Left lung (tissue), 10 donors: Measurements from ENCODE around the gene R3HDM2. TPM values are rescaled to one million over a fixed set of nuclear protein-coding genes. Genes with fewer than 3 reads are reported as not detected.
"Not testable (repeated sequence)": the region's sequence is repeated elsewhere in the genome, so short reads cannot be mapped to it uniquely, and the experiment has no call there.

ENCODE experiments used
- ATAC-seq: fragments of 200-7000 bp; cut with Tn5 transposase; one replicate; pipeline ENCODE4 v1.9.1; 2020; ENCODE audit warnings: moderate library complexity
- DNase-seq, 4 donors: peaks; one replicate each; pipeline ENCODE4 v3.0.0-alpha.2; 2013 to 2020
- H3K27ac ChIP-seq, 2 donors: fragments of 200-600 bp; sonication (generic) in 1 of 2; one replicate each; pipeline versions ENCODE4 v1.5.0 to v1.8.0; 2020 to 2021
- H3K27me3 ChIP-seq, 2 donors: fragments of 200-600 bp; sonication (generic) in 1 of 2; one replicate each; pipeline versions ENCODE4 v1.5.0 to v1.8.0; 2020 to 2021
- H3K36me3 ChIP-seq, 2 donors: fragments of 200-600 bp; sonication (generic) in 1 of 2; one replicate each; pipeline versions ENCODE4 v1.5.0 to v1.8.0; 2020 to 2021
- H3K4me1 ChIP-seq, 2 donors: fragments of 200-600 bp; one replicate each; pipeline ENCODE4 v1.8.0; 2021
- H3K4me3 ChIP-seq, 2 donors: fragments of 200-600 bp; sonication (generic) in 1 of 2; one replicate each; pipeline versions ENCODE4 v1.5.0 to v1.8.0; 2020 to 2021; ENCODE audit warnings: mild to moderate bottlenecking in 1 of 2
- H3K9me3 ChIP-seq, 2 donors: fragments of 200-600 bp; sonication (generic) in 1 of 2; one replicate each; pipeline versions ENCODE4 v1.5.0 to v1.8.0; 2020 to 2021
- CTCF ChIP-seq, 2 donors: fragments of 200-600 bp; sonication (generic) in 1 of 2; IDR thresholded peaks; one replicate each; pipeline versions ENCODE4 v1.5.0 to v1.8.0; 2021; ENCODE audit warnings: antibody characterized with exemption in 2 of 2
- intact Hi-C, 2 donors: fragments of 100-400 bp; cut with DNase I; formaldehyde crosslinking; loops; one replicate each; pipeline versions ENCODE4 v1.11.2 to v1.14.2; 2022
- polyA plus RNA-seq, 6 donors: library from polyadenylated mRNA; unstranded; fragments of 120-200 nt; gene quantifications; one replicate each; pipeline ENCODE4 v1.2.1, GENCODE V29; 2013; ENCODE audit not compliant: insufficient read length in 6 of 6
- total RNA-seq, 2 donors: library from RNA; stranded (reverse); fragmentation: NEBNext Ultra II Directional; extraction: Animal tissue kit (Norgen Biotek cat#: 25700); gene quantifications; one replicate each; pipeline ENCODE4 v1.2.1, GENCODE V29; 2021
- donor health status: DM: no; HTN: yes; CAD: no.
- donor health status: DM: no; HTN: no; CAD: no.

The R3HDM2 gene
- total and polyA plus RNA-seq, 8 donors = 52.4 to 92.3 (median 79.8) TPM

GRCh38 chr12:57309420-57309819 is 121.4 kb downstream of the R3HDM2 start:
- intact Hi-C loops = loop anchor here in 1 of 2 donors (5.0 kb wide), 1 partner anchor 143 kb away; no protein-coding TSS in a partner anchor

GRCh38 chr12:57300961-57301584 is 129.8 kb downstream of the R3HDM2 start:
- no peak for TF ChIP-seq CTCF (IDR thresholded peaks at IDR 0.05)
- ATAC-seq (no peak), DNase-seq (no peak)
- H3K4me3 ChIP-seq = no peak overlapping the region
- no peaks in the 10 kb centered on the region for H3K27me3 ChIP-seq
- intact Hi-C loops = no loop called here
- no peaks in the 10 kb centered on the region for H3K9me3 ChIP-seq
- no peak overlapping the region for H3K27ac ChIP-seq
- H3K36me3 ChIP-seq = peaks cover 0 to 83% of the 10 kb centered on the region in 2 donors
- no peaks in the 10 kb centered on the region for H3K4me1 ChIP-seq

More at GRCh38 chr12:57309420-57309819, 121.4 kb downstream of the R3HDM2 start:
- ATAC-seq = peak; percentile 32
- Histone ChIP-seq H3K4me3 (no peak overlapping the region), H3K27ac (no peak overlapping the region), H3K4me1 (no peaks in the 10 kb centered on the region), H3K27me3 (no peaks in the 10 kb centered on the region), H3K36me3 (peaks cover 0 to 40% of the 10 kb centered on the region in 2 donors), H3K9me3 (no peaks in the 10 kb centered on the region)
- no peak for DNase-seq
- TF ChIP-seq CTCF (IDR thresholded peaks at IDR 0.05) = no peak

- no peak for ATAC-seq
- H3K4me3 ChIP-seq = no peak overlapping the region
- no peaks in the 10 kb centered on the region for H3K4me1 ChIP-seq
- TF ChIP-seq CTCF (IDR thresholded peaks at IDR 0.05) = no peak
- H3K9me3 ChIP-seq = no peaks in the 10 kb centered on the region
- DNase-seq = peak in 1 of 4 donors; percentile 7
- intact Hi-C loops = no loop called here
- no peaks in the 10 kb centered on the region for H3K27me3 ChIP-seq
- no peak overlapping the region for H3K27ac ChIP-seq
- peaks cover 0 to 87% of the 10 kb centered on the region in 2 donors for H3K36me3 ChIP-seq
Observed at GRCh38 chr12:57299514-57300016, 131.3 kb downstream of the R3HDM2 start.

- DNase-seq = no peak
- ATAC-seq = no peak
- Histone ChIP-seq H3K4me3 (no peak overlapping the region), H3K27ac (no peak overlapping the region), H3K4me1 (no peaks in the 10 kb centered on the region), H3K36me3 (peaks cover 2 to 97% of the 10 kb centered on the region in 2 donors), H3K9me3 (no peaks in the 10 kb centered on the region), H3K27me3 (no peaks in the 10 kb centered on the region)
- no peak for TF ChIP-seq CTCF (IDR thresholded peaks at IDR 0.05)
- intact Hi-C loops = no loop called here
Observed at GRCh38 chr12:57296291-57296690, 134.6 kb downstream of the R3HDM2 start.

GRCh38 chr12:57282073-57282472 is 148.8 kb downstream of the R3HDM2 start:
- DNase-seq, H3K4me1 ChIP-seq, H3K27me3 ChIP-seq, H3K4me3 ChIP-seq, ATAC-seq, H3K27ac ChIP-seq, H3K9me3 ChIP-seq, intact Hi-C loops: not testable (repeated sequence)
- peaks cover 0 to 91% of the 10 kb centered on the region in 2 donors for H3K36me3 ChIP-seq
